Stimulated activated CD8-positive, alpha-beta memory T cell treated with anti-CD3 and anti-CD28 coated beads, Interleukin-4, amount 100 ng/mL, for 24 hours (primary cell): ENCODE measurements around the gene P4HA1.

Experiments
- DNase-seq: peaks from one replicate; pipeline ENCODE4 v3.0.0-alpha.2; 2020; ENCODE audit warnings: low read depth

Gene P4HA1

GRCh38 chr10:72979709-72980108 is 117.0 kb downstream of the P4HA1 start:
- DNase-seq: no peak

DNA sequence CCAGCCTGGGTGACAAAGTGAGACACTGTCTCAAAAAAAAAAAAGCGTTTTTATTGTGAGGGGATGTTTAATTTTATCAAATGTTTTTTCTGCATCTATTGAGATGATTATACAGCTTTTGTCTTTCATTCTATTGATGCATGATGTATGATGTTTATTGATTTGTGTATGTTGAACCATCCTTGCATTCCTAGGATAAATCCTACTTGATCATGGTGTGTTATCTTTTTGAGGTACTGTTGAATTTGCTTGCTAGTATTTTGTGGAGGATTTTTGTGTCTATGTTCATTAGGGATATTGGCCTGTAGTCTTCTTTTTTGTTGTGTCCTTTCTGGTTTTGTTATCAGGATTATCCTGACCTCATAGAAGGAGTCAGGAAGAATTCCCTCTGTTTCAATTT is 119.8 kb downstream of the P4HA1 start:
- no peak for DNase-seq
